SIG-M5 (cell line): ENCODE data around the gene OLFM4.

Source experiments
- DNase-seq: peaks from one replicate; lab custom pipeline; 2025; lab: John Stamatoyannopoulos, UW

OLFM4 gene

GRCh38 chr13:53014495-53015443 lies 13.8 kb upstream of the OLFM4 start:
- no peak for DNase-seq

GRCh38 chr13:53015971-53016370 lies 12.6 kb upstream of the OLFM4 start:
- no peak for DNase-seq

GRCh38 chr13:53017433-53017970 lies 11.1 kb upstream of the OLFM4 start:
- DNase-seq, result no peak

- DNase-seq, result no peak
These were observed 9.6 kb upstream of the OLFM4 start for GRCh38 chr13:53018690-53019647.

GRCh38 chr13:53020764-53021335 lies 7.8 kb upstream of the OLFM4 start:
- no peak for DNase-seq

GRCh38 chr13:53023246-53023645 lies 5.4 kb upstream of the OLFM4 start:
- no peak for DNase-seq

- DNase-seq, result no peak
These were observed 550 bp upstream of the OLFM4 start for GRCh38 chr13:53028063-53028462.

GRCh38 chr13:53032849-53033248 lies 4.2 kb downstream of the OLFM4 start:
- no peak for DNase-seq

- DNase-seq, result no peak
These were observed 10.4 kb downstream of the OLFM4 start for GRCh38 chr13:53038993-53039392.

- DNase-seq, result no peak
These were observed 13.4 kb downstream of the OLFM4 start for GRCh38 chr13:53041968-53042516.

- no peak for DNase-seq
These were observed 14.3 kb downstream of the OLFM4 start for GRCh38 chr13:53042877-53043276.

GRCh38 chr13:53043398-53043797 lies 14.8 kb downstream of the OLFM4 start:
- DNase-seq, result no peak

- DNase-seq, result no peak
These were observed 16.6 kb downstream of the OLFM4 start for GRCh38 chr13:53045189-53045588.

GRCh38 chr13:53048880-53049279 lies 20.3 kb downstream of the OLFM4 start:
- DNase-seq, result no peak

GRCh38 chr13:53050151-53050550 lies 21.5 kb downstream of the OLFM4 start:
- no peak for DNase-seq

- no peak for DNase-seq
These were observed 24.1 kb downstream of the OLFM4 start for GRCh38 chr13:53052675-53053074.

- DNase-seq, result no peak
These were observed 26.0 kb downstream of the OLFM4 start for GRCh38 chr13:53054569-53054968.

GRCh38 chr13:53058065-53058679 lies 29.6 kb downstream of the OLFM4 start:
- no peak for DNase-seq

- no peak for DNase-seq
These were observed 32.4 kb downstream of the OLFM4 start for GRCh38 chr13:53060840-53061490.

GRCh38 chr13:53064731-53065130 lies 36.1 kb downstream of the OLFM4 start:
- no peak for DNase-seq

GRCh38 chr13:53066411-53066810 lies 37.8 kb downstream of the OLFM4 start:
- no peak for DNase-seq
